ENCODE results near the gene NOM1. TPM values are rescaled to one million over a fixed set of nuclear protein-coding genes. Genes with fewer than 3 reads are reported as not detected.
"Not testable (repeated sequence)": the region's sequence is repeated elsewhere in the genome, so short reads cannot be mapped to it uniquely, and the experiment has no call there.

NOM1 gene
- 10 to 100 TPM; 33.4 to 35.6 TPM for total RNA-seq

- CTCF ChIA-PET, result interaction anchor here (0.5 to 1.6 kb wide), 15 partner anchors 8 to 184 kb away, joined by 3 to 10 read pairs (median 3); partner anchors contain the start of gene LMBR1
- POLR2A ChIA-PET, result interaction anchor here (0.6 to 1.5 kb wide), 4 partner anchors 9 to 190 kb away, joined by 3 to 7 read pairs (median 5); partner anchors contain the start of gene LMBR1
Measured at GRCh38 chr7:156949541-156950380, at the start of gene NOM1. NOM1 (plus strand) TSS chr7:156949712; CDS start chr7:156949738, 26 bp downstream.

- CTCF ChIA-PET, result interaction anchor here (1.0 kb wide), 1 partner anchor 50 kb away, joined by 4 read pairs; no protein-coding TSS in a partner anchor
- POLR2A ChIA-PET, result not testable (repeated sequence)
Measured at GRCh38 chr7:156900093-156900492, 49.4 kb upstream of the NOM1 start.

- CTCF ChIA-PET, result no interaction called here
- POLR2A ChIA-PET, result interaction anchor here (1.6 kb wide), 1 partner anchor 10 kb away, joined by 5 read pairs; the partner anchor contains the start of gene LMBR1
Measured at GRCh38 chr7:156903232-156903909, 46.1 kb upstream of the NOM1 start.

- CTCF ChIA-PET, result no interaction called here
- POLR2A ChIA-PET, result interaction anchor here (1.0 kb wide), 1 partner anchor 13 kb away, joined by 4 read pairs; the partner anchor contains the start of gene LMBR1
Measured at GRCh38 chr7:156906200-156906649, 43.3 kb upstream of the NOM1 start.

GRCh38 chr7:156907656-156908055 lies 41.9 kb upstream of the NOM1 start:
- CTCF ChIA-PET, result no interaction called here
- POLR2A ChIA-PET, result no interaction called here

- POLR2A ChIA-PET, CTCF ChIA-PET: not testable (repeated sequence)
Measured at GRCh38 chr7:156909574-156910252, 39.8 kb upstream of the NOM1 start.

- ChIA-PET POLR2A (no interaction called here), CTCF (interaction anchor here (0.7 kb wide), 1 partner anchor 37 kb away, joined by 3 read pairs; no protein-coding TSS in a partner anchor)
Measured at GRCh38 chr7:156918635-156919034, 30.9 kb upstream of the NOM1 start.

- CTCF ChIA-PET, result no interaction called here
- POLR2A ChIA-PET, result no interaction called here
Measured at GRCh38 chr7:156919132-156919713, 30.3 kb upstream of the NOM1 start.

GRCh38 chr7:156920076-156920475 lies 29.4 kb upstream of the NOM1 start:
- ChIA-PET POLR2A (no interaction called here), CTCF (interaction anchor here (1.5 kb wide), 1 partner anchor 27 kb away, joined by 4 read pairs; the partner anchor contains the start of gene LMBR1)

- CTCF ChIA-PET, result interaction anchor here (1.5 kb wide), 1 partner anchor 28 kb away, joined by 4 read pairs; the partner anchor contains the start of gene LMBR1
- POLR2A ChIA-PET, result not testable (repeated sequence)
Measured at GRCh38 chr7:156920487-156921373, 28.8 kb upstream of the NOM1 start.

- CTCF ChIA-PET, result interaction anchor here (0.7 to 1.1 kb wide), 2 partner anchors 27 to 634 kb away, joined by 3 to 4 read pairs; partner anchors contain the start of gene NOM1
- POLR2A ChIA-PET, result not testable (repeated sequence)
Measured at GRCh38 chr7:156922304-156922703, 27.2 kb upstream of the NOM1 start.

GRCh38 chr7:156925821-156926220 lies 23.7 kb upstream of the NOM1 start:
- CTCF ChIA-PET, result interaction anchor here (1.3 kb wide), 1 partner anchor 23 kb away, joined by 3 read pairs; the partner anchor contains the start of gene NOM1
- POLR2A ChIA-PET, result not testable (repeated sequence)

- CTCF ChIA-PET, result interaction anchor here (0.7 to 1.4 kb wide), 2 partner anchors 35 to 1850 kb away, joined by 4 to 5 read pairs; partner anchors contain the start of gene LMBR1
- POLR2A ChIA-PET, result no interaction called here
Measured at GRCh38 chr7:156927571-156928405, 21.7 kb upstream of the NOM1 start.

GRCh38 chr7:156928406-156928747 lies 21.1 kb upstream of the NOM1 start:
- POLR2A ChIA-PET, result no interaction called here
- CTCF ChIA-PET, result no interaction called here

GRCh38 chr7:156929789-156930539 lies 19.5 kb upstream of the NOM1 start:
- ChIA-PET CTCF (no interaction called here), POLR2A (no interaction called here)

GRCh38 chr7:156932006-156932405 lies 17.5 kb upstream of the NOM1 start:
- ChIA-PET CTCF (interaction anchor here (1.5 kb wide), 1 partner anchor 17 kb away, joined by 4 read pairs; the partner anchor contains the start of gene NOM1), POLR2A (no interaction called here)

- CTCF ChIA-PET, result no interaction called here
- POLR2A ChIA-PET, result no interaction called here
Measured at GRCh38 chr7:156935250-156935649, 14.3 kb upstream of the NOM1 start.
